GM23248 (cell line): Measurements from ENCODE around the gene MAFF. TPM values are rescaled to one million over a fixed set of nuclear protein-coding genes. Genes with fewer than 3 reads are reported as not detected.

Experiments used
- DNase-seq: peaks from one replicate; pipeline ENCODE4 v3.0.0-alpha.2; 2015
- H2AFZ ChIP-seq: fragments of 200-600 bp; sonication (generic); 2 replicates; pipeline ENCODE4 v1.6.1; 2016; ENCODE audit warnings: antibody characterized with exemption
- H3F3A ChIP-seq: fragments of 200-600 bp; sonication (generic); 2 replicates; pipeline ENCODE4 v1.6.1; 2016; ENCODE audit warnings: mild to moderate bottlenecking, antibody characterized with exemption, mixed run types; ENCODE audit not compliant: insufficient read depth
- H3K27ac ChIP-seq: fragments of 200-600 bp; sonication (generic); 2 replicates; pipeline ENCODE4 v1.5.1; 2016; ENCODE audit warnings: mild to moderate bottlenecking
- H3K27me3 ChIP-seq: fragments of 200-600 bp; sonication (generic); replicated peaks from 2 replicates; pipeline ENCODE4 v1.6.1; 2016; ENCODE audit warnings: mild to moderate bottlenecking; ENCODE audit not compliant: insufficient read depth
- H3K36me3 ChIP-seq: fragments of 200-600 bp; sonication (generic); 2 replicates; pipeline ENCODE4 v1.6.1; 2016; ENCODE audit warnings: low read depth, mild to moderate bottlenecking
- H3K4me1 ChIP-seq: fragments of 200-600 bp; sonication (generic); 2 replicates; pipeline ENCODE4 v1.6.1; 2016; ENCODE audit warnings: mild to moderate bottlenecking; ENCODE audit not compliant: insufficient read depth
- H3K4me2 ChIP-seq: fragments of 200-600 bp; sonication (generic); one replicate; pipeline ENCODE4 v1.6.1; 2016; ENCODE audit warnings: mild to moderate bottlenecking; ENCODE audit not compliant: unreplicated experiment
- H3K4me3 ChIP-seq: fragments of 200-600 bp; sonication (generic); 2 replicates; pipeline ENCODE4 v1.5.1; 2016; ENCODE audit warnings: mild to moderate bottlenecking
- H3K79me2 ChIP-seq: fragments of 200-600 bp; sonication (generic); 2 replicates; pipeline ENCODE4 v1.6.1; 2016; ENCODE audit warnings: mild to moderate bottlenecking; ENCODE audit not compliant: insufficient read depth
- H3K9ac ChIP-seq: fragments of 200-600 bp; sonication (generic); 2 replicates; pipeline ENCODE4 v1.6.1; 2016; ENCODE audit warnings: mild to moderate bottlenecking
- H3K9me2 ChIP-seq: fragments of 200-600 bp; sonication (generic); 2 replicates; pipeline ENCODE4 v1.6.1; 2016; ENCODE audit warnings: mixed run types, mild to moderate bottlenecking, moderate library complexity; ENCODE audit not compliant: insufficient read depth
- H3K9me3 ChIP-seq: fragments of 200-600 bp; sonication (generic); one replicate; pipeline ENCODE4 v1.6.1; 2017; ENCODE audit warnings: low read depth
- H4K20me1 ChIP-seq: fragments of 200-600 bp; sonication (generic); 2 replicates; pipeline ENCODE4 v1.6.0; 2016; ENCODE audit not compliant: insufficient read depth
- EZH2 ChIP-seq: fragments of 200-600 bp; sonication (generic); IDR thresholded peaks from 2 replicates; pipeline ENCODE4 v1.6.1; 2018; ENCODE audit warnings: antibody characterized with exemption, mild to moderate bottlenecking; ENCODE audit not compliant: insufficient read depth, poor library complexity, severe bottlenecking
- EZH2phosphoT487 ChIP-seq: fragments of 200-600 bp; sonication (generic); IDR thresholded peaks from 2 replicates; pipeline ENCODE4 v1.6.1; 2018; ENCODE audit warnings: antibody characterized with exemption, moderate library complexity, mild to moderate bottlenecking, low read depth; ENCODE audit not compliant: insufficient read depth
- WGBS, 2 experiments: methylation state at CpG; one replicate each; pipeline ENCODE4 v1.1.6; 2015 to 2017; ENCODE audit warnings: low lambda C conversion rate in 2 of 2, low coverage in 1 of 2; ENCODE audit errors: missing lambda C conversion rate in 2 of 2; 5-methylcytosine and 5-hydroxymethylcytosine counted together
- in situ Hi-C: fragments of 300-500 bp; cut with MboI; formaldehyde crosslinking; loops from 2 replicates; pipeline ENCODE4 v1.15.0; 2020
- polyA plus RNA-seq: library from polyadenylated mRNA; unstranded; fragments of >200 nt; fragmentation: Nextera tagmentation; extraction: Ambion mirVana; gene quantifications from 2 replicates; pipeline ENCODE4 v1.2.1, GENCODE V29; 2016
- total RNA-seq: library from RNA; depleted of rRNA; stranded (reverse); fragments of >200 nt; shearing (Covaris generic); gene quantifications from 2 replicates; pipeline ENCODE4 v1.2.3, GENCODE V29; 2014

Gene MAFF
- total and polyA plus RNA-seq, 2 experiments from 2014 or later = 34.6 to 68.1 TPM

DNA sequence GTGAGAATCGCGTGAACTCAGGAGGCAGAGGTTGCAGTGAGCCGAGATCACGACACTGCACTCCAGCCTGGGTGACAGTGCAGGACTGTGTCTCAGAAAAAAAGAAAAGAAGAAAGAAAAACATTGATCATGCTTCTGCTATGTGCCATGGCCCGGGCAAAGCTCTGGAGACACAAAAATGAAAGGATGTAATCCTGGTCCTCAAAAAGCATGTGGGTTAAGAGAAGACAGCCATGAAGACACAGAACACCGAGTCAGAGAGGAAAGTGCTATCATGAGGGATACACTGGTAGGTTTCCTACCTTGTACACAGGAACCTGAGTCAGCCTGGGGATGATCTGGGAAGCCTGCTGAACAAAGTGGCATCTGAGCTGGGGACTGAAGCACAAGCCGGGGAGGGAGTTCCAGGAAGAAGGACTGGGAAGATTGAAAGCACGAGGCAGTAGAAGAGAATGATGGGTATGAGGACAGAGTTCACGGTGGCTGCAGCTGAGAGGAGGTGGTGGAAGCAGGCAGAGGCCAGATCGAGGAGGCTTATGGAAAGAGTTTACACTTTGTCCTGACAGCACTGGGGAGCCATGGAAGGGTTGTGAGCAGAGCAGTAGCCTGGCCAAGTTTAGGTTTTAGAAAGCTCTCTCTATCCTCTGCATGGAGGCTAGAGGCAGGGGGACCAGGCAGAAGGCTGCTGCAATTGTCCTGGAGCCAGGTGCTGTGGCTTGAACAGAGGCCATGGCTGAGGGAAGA lies 9.9 kb upstream of the MAFF start:
- in situ Hi-C loops = no loop called here
- Histone ChIP-seq H4K20me1 (no peaks in the 10 kb centered on the region), H2AFZ (no peak overlapping the region), H3K9ac (no peak overlapping the region), H3K27ac (no peak overlapping the region), H3K4me3 (no peak overlapping the region), H3K4me2 (no peak overlapping the region), H3K79me2 (no peaks in the 10 kb centered on the region), H3K36me3 (no peaks in the 10 kb centered on the region), H3K9me3 (no peaks in the 10 kb centered on the region), H3K4me1 (no peaks in the 10 kb centered on the region), H3K9me2 (no peaks in the 10 kb centered on the region), H3F3A (no peaks in the 10 kb centered on the region), H3K27me3 (no peaks in the 10 kb centered on the region)
- DNase-seq = no peak
- 80 to 83% methylated on average over 10 of the region's 10 CpGs for WGBS, 2 experiments
- TF ChIP-seq EZH2 (no peak), EZH2phosphoT487 (no peak)

DNA sequence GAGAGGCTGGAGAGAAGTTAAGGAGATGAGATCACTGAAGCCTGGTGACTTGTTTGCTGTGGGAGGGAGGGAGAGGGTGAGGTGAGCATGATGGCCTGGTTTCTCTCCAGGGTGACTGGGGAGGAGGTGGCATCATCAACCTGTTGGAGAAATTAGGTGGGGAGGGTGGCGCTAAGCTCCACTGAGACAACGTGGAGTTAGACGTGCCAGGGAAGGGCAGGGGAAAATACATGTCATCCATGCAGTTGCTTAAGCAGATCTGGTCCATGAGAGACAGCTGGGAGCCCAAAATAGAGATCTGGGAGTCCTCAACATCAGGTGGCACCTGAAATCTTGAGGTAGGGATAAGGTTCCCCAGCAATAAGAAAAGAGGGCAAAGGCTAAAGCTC lies 9.3 kb upstream of the MAFF start:
- Histone ChIP-seq H3K9ac (no peak overlapping the region), H3K4me2 (no peak overlapping the region), H2AFZ (no peak overlapping the region), H3K27ac (no peak overlapping the region), H3K79me2 (no peaks in the 10 kb centered on the region), H3K4me3 (no peak overlapping the region), H4K20me1 (no peaks in the 10 kb centered on the region), H3K9me2 (no peaks in the 10 kb centered on the region), H3K27me3 (no peaks in the 10 kb centered on the region), H3K9me3 (no peaks in the 10 kb centered on the region), H3F3A (no peaks in the 10 kb centered on the region), H3K36me3 (no peaks in the 10 kb centered on the region), H3K4me1 (no peaks in the 10 kb centered on the region)
- in situ Hi-C loops = no loop called here
- WGBS, 2 experiments = 92% methylated on average over 3 of the region's 3 CpGs
- no peak for DNase-seq
- no peak for TF ChIP-seq EZH2
- TF ChIP-seq EZH2phosphoT487 = no peak

DNA sequence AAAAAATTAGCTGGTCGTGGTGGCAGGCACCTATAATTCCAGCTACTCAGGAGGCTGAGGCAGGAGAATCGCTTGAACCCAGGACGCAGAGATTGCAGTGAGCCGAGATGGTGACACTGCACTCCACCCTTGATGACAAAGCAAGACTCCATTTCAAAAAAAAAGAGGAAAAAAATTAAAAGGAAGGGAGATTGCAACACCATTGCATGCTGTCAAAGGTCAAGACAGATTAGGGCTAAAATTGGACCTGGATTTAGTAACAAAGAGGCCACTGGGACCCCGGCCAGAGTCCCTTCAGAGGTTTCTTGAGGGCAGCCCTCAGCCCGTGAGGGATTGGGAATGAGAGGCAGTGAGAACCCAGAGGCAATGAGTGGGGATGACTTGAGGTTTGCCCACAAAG lies 8.2 kb upstream of the MAFF start:
- Histone ChIP-seq H3K27me3 (no peaks in the 10 kb centered on the region), H3K4me1 (no peaks in the 10 kb centered on the region), H3K9me2 (no peaks in the 10 kb centered on the region), H3K4me3 (no peak overlapping the region), H3K27ac (no peak overlapping the region), H3K9me3 (no peaks in the 10 kb centered on the region), H4K20me1 (no peaks in the 10 kb centered on the region), H3K36me3 (no peaks in the 10 kb centered on the region), H3K79me2 (no peaks in the 10 kb centered on the region), H3K9ac (no peak overlapping the region), H2AFZ (no peak overlapping the region), H3F3A (no peaks in the 10 kb centered on the region), H3K4me2 (no peak overlapping the region)
- in situ Hi-C loops = no loop called here
- no peak for DNase-seq
- WGBS, 2 experiments = 57 to 64% methylated on average over 6 of the region's 6 CpGs
- TF ChIP-seq EZH2 (no peak), EZH2phosphoT487 (no peak)

DNA sequence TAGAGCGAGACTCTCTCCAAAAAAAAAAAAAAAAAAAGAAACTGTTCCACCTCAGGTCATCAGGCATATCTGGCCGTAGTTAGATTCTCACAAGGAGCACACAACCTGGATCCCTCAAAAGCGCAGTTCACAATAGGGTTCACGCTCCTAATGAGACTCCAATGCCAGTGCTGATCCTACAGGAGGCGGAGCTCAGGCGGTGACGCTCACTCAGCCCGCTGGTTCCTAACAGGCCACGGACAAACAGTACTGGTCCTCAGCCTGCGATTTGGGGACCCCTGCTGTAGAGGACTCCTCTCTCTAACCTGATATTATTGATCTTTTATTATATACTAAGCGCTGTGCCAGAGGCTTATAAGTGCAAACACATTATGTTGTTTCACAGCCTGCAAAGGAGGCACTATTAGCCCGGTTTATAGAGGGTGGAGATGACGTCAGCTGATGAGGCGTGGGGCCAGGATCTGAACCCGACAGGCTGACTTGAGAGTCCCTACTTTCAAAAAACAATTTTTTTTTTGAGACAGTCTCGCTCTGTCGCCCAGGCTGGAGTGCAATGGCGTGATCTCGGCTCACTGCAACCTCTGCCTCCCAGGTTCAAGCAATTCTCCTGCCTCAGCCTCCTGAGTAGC lies 4.9 kb upstream of the MAFF start:
- in situ Hi-C loops = no loop called here
- 43 to 49% methylated on average over 19 of the region's 19 CpGs for WGBS, 2 experiments
- peak overlapping the region; percentile 91 for H2AFZ ChIP-seq

More for the DNA sequence above, 4.9 kb upstream of the MAFF start:
- Histone ChIP-seq H3K27me3 (no peaks in the 10 kb centered on the region), H3K79me2 (no peaks in the 10 kb centered on the region), H3K4me3 (peak overlapping the region; percentile 48; the same call in 1 of the 2 replicates), H3K27ac (no peak overlapping the region), H3K36me3 (no peaks in the 10 kb centered on the region), H3F3A (no peaks in the 10 kb centered on the region), H4K20me1 (no peaks in the 10 kb centered on the region), H3K9ac (no peak overlapping the region), H3K9me2 (no peaks in the 10 kb centered on the region), H3K4me1 (no peaks in the 10 kb centered on the region), H3K4me2 (peak overlapping the region; percentile 60), H3K9me3 (no peaks in the 10 kb centered on the region)
- TF ChIP-seq EZH2 (no peak), EZH2phosphoT487 (no peak)
- peak; percentile 64 for DNase-seq
